ENCODE results near the gene NUDT14. TPM values are rescaled to one million over a fixed set of nuclear protein-coding genes. Genes with fewer than 3 reads are reported as not detected.

NUDT14 gene
- total RNA-seq, 1 donor from 2014 or later: 18.2 TPM

DNA sequence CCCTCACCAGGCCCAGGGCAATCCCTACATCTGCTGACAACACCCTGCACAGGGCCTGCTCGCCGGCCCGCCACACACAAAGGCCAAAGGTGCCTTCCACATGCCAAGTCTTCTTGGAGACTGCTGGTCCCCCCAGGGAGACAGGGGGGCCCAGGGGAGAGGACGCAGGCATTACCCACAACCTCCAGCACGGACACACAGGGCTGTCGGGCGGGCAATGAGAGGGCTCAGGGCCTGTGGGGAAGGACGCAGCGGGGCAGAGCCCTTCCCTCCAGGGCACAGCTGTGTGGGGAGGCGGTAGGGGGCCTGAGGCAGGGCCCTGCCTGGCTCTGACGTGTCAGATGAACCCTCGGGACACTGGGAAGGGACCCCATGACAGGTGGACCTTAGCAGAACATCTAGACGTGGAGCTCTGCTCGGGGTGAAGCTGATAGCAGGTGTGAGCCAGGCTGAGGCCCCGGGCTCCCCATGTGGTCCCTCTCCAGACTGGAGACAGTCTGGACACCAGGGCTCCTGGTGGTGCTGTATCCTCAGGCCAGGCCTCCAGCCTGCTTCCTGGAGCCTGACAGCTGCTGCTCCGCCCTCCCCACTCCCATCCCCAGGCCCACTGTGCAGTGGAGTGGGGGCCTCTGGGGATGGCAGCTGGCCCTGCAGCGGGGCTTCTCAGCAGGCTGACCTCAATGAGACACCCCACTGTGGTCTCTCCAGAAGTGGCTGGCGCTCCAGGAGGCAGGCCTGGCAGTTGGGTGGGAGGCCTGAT lies 31.6 kb upstream of the NUDT14 start:
- DNase-seq: no peak

DNA sequence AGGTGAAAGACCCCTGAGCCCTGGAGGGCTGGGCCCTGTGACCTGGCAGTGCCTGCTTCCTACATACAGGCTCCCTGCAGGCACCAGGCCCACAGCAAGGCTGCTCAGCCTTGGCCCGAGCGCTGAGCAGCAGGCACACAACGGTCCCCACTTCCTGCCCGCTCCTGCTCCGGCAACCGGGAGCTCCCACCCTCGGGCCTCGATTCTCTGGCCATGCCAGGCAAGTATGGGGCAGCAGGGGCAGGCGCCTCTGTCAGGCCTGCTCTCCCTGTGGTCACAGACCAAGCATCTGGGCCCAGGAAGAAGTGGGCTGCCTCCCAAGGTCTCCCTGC lies 30.6 kb upstream of the NUDT14 start:
- no peak for DNase-seq

DNA sequence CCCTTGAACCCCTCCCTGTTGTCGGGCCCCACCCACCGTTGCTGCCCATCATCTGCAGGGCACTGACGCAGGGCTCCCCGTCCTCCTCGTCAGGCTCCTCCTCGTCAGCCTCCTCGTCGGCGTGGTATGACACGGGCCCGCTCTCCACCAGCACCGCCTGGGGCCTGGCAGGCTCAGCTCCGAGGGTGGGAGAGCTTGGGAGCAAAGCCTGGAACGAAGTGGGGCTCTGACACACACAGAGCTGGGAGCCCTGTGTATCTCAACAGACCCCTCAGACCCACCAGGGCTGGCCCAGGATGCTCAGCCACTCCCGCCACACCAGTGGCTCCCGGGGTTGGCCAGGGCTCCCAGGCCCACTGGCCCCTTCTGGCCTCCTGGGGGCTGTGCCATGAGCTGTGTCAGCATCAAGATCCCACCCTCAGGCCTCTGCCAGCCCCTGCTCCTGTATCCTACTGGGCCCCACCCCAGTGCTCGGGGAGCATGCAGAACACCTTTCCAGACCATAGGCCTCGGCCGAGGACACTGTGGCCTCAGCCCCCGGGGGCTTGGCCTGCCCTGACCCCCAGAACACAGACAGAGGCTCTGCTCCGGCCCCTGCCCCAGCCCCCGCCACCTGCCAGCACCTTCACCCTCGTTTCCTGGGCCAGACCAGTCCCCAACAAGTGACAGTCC lies 30.1 kb upstream of the NUDT14 start:
- DNase-seq: no peak

DNA sequence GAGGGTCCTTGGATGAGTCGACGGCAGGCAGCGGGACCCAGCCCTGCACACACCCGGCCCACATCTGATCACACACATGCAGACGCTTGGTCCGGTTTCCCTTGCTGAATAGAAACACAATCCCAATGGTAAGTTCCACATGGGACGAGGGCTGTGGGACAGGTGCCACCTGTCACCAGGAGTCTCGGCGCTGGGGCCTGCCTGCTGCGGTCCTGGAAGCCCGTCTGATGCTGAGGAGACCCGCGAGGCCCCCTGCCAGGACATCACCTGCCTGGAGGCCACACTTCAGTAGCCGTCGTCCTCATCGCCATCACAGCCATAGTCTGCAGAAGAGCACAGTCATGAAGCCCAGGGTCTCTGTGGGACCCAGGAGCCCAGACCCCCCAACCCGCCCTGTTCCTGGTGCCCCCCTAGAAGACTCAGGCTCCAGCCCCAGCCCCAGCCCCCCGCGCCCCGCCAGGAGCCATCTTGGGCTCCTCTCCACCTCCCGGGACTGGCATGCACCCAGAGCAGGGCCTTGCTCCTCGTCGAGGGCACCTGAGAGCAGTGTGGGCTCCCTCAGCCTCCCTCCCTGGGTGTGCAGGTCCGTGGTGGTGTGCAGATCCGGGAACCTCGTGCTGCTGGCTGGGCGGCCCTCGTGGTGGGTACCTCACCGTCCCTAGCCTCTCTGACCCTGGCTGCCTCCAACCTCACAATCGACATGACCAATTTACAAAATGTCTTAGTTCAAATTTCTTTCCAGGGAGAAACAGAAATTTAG lies 29.3 kb upstream of the NUDT14 start:
- DNase-seq: no peak

DNA sequence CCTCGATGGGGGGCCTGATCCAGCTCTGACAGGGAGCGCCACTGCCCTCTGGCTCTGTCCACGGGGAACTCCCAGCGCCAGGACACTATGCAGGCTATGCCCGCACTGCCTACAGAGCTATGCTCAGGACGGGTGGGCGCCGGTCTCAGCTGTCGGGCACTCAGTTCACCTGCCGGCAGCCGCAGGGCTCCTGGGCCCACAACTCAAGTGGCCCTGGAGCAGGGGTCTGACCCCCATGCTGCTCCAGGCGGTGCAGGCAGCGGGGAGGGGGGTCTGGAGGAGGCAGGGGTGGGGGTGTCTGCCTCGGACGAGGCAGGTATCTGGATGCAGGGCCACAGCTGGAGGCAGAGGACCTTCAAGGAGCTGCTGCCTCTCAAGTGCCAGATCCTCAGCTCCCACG lies 28.5 kb upstream of the NUDT14 start:
- DNase-seq: no peak

DNA sequence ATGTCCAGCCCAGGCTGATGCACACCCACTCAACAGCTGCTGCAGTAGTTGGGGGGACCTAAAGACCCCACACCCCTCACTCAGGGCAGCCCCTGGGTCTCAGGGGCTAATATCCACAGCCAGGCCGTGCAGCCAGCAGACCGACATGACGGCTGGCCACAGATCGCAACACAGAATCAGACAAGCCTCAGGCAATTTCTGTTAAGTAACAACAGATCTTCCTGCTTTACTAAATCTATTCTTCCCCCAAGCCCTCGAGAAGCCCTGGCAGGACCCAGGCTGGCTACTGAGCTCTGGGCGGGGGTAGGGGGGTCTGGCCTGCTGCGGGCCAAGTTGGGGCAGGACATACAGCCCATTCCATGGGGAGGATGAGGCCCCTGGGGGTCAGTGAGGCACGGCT lies 28.0 kb upstream of the NUDT14 start:
- no peak for DNase-seq

DNA sequence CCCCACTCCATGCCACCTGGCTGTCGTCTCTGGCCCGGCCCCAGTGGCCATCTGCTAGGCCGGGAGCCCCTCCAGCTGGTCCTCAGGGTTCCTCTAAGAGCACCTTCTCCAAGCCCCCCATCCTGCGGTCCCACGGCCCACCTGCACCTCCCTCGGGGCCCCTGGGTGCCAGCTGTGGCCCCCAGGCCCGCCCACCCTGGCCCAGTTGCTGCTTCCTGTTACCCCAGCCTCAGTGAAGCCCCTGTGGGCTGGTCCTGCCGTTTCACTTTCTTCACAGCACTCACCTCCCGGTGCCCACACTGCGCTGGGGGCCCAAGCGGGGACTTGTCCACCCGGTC lies 27.6 kb upstream of the NUDT14 start:
- DNase-seq: no peak

DNA sequence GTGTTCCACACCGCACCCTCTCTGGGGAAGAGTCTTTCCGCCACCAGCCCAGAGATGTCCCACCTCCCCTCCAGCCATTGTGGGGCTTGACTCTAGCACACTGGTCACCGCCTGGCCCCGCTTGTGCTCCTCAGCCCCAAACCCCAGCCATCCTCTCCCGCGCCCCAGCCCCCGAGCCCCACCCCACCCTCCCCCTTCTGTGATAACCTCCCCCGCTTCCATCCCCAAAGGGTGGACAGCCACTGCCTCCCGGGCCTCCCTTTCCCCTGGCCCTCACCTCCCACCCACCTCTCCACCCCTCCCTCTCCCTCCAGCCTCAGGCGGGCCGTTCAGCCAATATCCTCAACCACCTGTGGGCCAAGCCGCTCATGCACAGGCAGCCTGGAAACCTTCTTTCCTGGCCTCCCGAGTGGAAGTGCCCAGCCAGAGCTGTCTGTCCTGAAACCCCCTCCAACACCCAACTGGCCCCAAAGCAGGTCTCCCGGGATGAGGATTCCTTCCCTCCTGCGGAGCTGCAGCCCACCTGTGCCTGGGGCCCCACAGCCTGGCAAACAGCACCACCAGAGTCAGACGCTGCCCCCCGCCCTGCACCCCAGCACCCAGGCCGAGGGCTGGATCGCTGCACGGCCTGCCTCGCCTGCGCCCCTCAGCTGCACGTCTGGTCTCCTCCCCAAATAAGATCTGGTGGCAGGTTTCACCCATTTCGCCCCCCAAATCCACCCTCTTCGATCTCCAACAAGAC lies 27.1 kb upstream of the NUDT14 start:
- no peak for DNase-seq

DNA sequence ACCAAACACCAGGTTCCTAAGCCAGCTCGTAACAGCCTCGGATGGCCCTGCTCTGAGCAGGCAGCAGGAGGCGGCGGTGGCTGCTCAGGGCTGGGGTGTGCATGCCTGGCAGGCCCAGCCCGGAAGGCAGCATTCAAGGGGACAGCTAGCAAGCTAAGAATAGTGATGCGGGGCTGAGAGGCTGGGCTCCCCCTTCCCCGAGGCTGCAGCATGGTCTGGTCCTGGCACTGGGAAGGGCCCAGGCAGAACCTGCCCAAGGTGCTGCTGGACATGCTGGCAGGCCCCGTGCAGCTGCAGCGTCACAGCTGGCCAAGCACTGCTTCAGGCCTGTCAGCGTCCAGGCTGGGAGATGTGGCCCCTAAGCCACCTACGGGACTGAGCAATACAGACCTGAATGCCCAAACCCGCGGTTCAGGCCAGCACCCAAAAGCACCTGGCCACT lies 26.4 kb upstream of the NUDT14 start:
- no peak for DNase-seq

DNA sequence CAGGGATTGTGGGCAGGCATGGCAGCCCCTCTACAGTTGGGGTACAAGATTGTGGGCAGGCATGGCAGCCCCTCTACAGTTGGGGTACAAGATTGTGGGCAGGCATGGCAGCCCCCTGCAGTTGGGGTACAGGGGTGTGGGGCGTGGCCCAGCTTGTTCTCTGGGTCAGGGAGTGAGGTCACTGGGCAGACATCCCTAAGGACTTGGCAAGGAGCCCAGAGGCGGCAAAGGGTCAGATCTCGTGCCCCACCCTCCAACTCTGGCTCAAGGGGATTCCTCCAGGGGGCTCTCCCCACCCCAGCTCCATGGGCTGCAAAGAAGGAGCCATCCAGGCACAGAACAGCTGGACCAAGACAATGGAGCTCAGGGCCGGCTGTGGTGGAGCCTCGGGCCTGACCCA lies 25.8 kb upstream of the NUDT14 start:
- DNase-seq: no peak

DNA sequence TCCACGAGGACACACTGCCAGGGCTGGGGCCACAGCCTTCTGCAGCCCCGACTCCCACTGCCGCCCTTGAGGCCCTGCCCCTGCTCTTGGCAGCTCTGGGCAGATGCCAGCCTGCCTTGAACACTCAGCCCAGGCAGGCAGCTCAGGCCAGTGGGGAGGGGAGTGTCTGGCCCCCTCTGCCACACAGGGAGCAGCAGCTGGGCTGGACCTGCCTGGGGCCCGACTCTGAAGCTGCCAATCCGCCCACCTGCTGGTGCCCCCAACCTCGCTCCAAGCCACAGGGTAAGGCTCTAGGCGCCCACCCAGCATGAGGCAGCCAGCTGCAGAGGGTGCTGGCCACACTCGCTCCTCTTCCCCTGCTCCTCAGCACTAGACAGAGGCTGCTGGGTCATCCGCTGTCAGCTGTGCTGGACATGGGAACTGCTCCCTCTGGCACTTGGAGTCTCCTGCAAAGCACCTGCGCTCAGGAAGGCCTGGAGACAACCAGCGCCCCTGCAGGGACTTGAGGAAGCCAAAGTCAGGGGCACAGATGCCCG lies 24.6 kb upstream of the NUDT14 start:
- DNase-seq: no peak

DNA sequence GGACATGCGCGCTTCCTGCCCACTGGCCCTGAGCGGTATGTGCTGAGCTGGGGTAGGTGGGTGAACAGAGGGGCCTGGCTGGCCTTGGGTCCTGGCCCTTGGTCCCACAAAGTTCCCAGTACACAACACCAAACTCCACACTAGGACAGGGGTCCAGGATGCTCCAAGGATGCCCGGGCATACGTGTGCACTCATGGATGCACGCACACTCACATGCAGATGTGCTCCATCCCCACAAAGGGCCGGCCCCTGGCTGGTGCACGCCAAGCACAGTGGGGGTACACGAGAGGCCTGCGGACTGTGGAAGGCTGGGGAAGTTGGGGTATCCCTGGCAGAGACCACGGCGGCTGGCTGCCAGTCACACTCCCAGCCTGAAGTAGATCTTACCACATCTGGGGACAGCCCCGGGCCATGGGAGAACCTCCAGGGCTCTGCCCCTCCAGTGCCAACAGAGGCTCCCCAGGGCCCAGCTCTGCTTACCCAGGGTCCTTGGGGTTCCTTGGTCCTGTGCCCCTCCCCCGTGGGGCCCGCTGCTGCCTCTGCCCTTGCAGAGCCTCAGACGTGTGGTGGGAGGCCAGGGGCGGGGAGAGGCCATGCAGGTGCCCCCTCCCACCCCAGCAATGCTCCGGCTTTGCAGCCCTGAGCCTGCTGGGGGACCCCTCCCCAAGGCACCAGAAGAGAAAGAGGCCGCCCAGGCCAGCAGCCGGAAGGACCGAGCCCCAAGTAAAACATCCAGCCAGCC lies 24.0 kb upstream of the NUDT14 start:
- DNase-seq: no peak

DNA sequence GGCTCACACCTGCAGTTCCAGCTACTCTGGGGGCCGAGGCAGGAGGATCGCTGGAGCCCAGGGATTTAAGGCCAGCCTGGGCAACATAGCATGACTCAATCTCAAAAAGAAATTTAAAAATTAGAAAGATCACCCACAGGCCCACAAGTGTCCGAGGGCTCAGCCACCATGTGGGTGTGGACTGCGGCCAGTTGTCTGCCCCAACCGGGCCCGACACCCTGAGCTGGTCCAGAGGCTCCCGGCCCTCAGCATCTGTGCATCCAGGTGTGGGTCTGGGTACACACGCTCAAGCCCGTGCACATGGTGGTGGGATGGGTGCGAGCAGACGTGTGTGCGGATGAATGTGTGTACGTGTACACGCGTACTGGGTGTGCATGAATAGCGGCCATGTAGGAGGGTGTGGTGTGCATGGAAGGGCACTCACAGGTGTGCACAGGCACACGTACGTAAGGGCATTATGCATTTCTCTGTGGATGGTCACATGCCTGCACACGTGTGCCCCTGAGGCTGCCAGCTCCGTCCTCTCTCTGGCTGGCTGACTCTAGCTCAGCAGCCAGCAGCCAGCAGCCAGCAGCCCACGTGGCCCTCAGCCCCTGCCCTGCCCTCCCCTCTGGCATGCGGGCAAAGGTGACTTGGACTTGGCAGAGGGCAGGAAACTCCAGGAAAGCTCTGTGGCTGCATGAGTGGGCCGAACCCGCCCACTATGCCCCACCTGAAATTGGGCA lies 23.3 kb upstream of the NUDT14 start:
- peak; percentile 23 for DNase-seq

DNA sequence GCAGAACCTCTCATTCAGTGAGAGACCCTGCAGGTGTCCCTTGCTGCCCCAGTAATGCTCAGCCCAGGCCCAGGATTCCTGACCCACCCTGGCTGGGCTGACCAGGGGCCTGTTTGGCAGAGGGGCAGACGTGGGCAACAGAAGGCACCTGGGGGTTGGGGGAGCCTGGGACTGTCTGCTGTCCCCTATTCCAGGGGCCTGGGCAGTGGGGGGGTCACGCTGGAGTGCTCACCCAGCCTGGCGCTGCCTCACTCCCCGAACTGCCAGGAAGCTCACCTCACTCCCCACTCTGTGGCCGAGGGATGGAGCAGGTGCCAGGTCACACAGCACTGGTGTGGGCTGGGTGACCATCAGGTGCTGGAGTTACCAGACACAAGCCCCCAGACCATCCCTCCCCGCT lies 22.6 kb upstream of the NUDT14 start:
- no peak for DNase-seq

DNA sequence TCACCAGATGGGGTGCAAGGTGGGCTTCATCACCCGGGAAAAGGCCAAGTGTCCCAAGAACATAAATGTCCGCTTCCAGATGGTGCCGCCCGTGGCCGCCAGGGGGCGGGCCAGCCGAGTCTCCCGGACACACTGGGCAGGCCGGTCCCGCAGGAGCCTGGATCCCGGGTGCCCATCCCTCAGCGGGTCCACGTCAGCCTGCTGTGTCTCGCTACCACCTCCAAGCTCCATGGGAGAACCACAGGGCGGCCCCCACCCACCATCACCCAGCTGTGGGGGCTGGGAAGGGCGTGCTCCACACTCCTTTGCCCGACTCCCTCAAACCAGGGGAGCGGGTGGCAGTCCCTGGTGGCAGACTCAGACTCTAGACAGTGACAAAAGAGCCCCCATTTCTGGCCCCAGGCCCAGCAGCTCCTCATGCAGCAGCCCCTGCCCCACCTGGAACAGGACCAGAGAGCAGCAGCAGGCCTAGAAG lies 22.0 kb upstream of the NUDT14 start:
- DNase-seq: peak; percentile 37

DNA sequence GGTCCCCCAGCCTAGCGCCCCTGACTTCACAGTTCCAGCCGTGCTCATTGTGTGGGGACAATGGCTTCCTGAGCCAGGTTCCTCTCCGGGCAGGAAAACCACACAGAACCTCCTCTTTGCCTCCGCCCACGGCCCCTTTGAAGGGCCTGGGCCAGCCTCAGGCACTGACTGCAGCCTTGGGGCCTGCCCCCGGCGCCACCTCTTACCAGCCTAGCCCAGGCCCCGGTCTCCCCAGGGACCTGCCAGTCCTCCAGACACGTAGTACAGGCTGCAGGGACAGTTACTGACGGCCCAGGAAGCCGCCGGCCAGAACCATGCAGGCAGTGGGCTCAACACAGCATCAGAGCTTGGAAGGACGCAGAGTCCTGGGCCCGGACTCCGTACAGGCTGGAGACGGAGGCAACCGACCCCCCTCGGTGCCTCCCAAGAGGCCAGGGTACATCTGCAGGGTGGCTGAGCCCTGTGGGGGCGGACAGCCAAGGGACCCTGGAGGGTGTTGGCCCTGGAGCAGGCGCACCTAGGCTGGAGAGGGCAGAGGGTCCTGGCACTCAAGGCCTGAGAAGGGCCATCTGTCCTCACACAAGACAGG lies 20.9 kb upstream of the NUDT14 start:
- DNase-seq: no peak

DNA sequence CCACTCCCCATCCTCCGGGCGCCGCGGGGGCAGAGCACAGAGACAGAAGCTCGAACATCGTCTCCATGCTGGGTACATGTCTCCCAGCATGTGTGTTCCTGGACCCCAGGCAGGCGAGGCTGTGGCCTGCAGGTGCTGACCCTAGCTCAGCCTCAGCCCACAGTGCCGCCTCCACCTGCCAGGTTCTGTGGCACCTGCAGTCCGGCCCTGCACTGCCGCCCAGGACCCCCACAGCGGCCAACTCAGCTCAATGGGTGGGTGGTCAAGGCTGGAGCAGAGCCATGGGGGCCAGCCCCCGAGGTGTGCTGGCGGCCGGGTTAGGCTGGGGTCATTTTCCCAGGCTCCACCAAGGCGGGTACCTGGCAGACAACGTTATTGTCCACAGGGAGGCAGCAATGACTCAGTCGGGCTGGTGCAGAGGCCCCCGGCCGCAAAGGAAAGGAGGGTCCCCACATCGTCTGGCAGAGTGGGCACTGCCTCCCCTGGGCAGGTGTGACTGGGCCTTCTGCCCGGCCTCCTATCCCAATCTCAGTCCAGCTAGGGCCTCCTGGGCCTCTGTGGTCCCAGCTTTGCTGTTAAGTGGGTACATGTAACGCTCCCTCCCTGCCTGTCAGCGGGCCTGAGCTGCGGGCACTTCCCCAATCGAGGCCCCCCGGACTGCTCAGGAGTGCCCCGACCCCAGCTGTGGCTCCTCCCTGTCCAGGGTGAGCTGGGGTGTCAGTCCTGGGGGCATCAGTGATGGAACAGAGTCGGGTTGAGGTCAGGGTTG lies 20.2 kb upstream of the NUDT14 start:
- no peak for DNase-seq

DNA sequence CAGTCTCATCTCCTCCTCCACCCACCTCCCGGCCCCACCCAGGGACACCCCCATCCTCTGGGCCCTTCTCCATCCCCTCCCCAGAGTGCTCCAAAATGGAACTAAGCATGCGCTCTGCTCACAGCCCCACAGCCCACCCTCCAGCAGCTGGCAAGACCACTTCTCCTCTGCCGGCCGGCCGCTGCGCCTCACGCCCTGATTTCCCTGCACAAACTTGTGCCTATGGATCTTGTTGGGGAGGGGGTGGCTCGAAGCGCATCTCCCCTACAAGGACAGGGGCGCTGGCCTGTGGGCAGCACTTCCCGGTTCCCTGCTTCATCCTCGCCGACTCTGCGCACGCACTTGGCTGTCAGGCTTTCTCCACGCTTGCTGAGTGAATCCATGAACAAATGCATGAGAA lies 19.5 kb upstream of the NUDT14 start:
- DNase-seq: no peak

DNA sequence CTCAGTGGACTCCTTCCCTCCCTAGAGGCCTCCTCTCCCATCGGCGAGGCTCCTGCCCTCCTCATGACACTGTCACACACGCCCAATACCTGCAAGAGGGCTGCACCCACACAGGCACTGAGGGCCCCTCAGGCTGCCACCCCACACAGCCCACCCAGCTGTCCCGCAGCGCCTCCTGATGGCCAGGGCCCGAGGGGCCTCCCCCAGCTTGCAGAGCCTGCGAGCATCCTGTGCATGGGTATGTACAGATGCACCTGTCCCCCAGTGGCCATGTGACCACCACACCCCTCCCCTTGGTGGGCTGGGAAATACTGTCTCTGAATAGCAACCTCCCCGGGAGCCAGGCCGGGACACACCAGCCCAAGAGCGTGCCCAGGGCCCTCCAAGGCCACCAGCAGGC lies 19.0 kb upstream of the NUDT14 start:
- DNase-seq: no peak

DNA sequence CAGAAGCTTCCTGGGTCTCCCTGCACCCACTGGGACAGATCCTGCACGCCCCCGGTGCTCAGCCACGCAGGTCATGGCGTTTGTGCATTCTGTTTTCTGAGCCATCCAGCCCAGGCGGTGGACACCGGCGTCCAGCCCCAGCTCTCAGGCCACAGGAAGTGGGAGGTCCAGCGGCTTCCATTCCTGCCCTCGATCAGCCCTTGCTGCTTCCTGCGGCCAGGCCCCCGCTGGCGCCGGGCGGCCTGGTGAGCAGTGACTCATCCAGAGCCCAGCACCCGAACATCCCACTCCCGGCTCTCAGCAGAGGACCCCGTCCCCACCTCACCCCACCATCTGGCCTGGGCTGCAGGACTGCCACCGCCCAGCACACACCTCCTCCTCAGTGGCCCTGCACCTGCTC lies 18.0 kb upstream of the NUDT14 start:
- no peak for DNase-seq
